ENCODE measurements around the gene TMIE.
"Not testable (repeated sequence)": the region's sequence is repeated elsewhere in the genome, so short reads cannot be mapped to it uniquely, and the experiment has no call there.

TMIE gene

GRCh38 chr3:46742992-46743585 is 41.9 kb downstream of the TMIE start:
- no peak overlapping the region for H3K9ac ChIP-seq (ENCODE audit: low read length)
- H3K27me3 ChIP-seq (ENCODE audit: control insufficient read depth, insufficient read depth, low read length): no peaks in the 10 kb centered on the region
- no peak overlapping the region for H3K27ac ChIP-seq (ENCODE audit: low read length)
- H3K9me3 ChIP-seq (ENCODE audit: control insufficient read depth, low read depth, low read length): no peaks in the 10 kb centered on the region
- no peaks in the 10 kb centered on the region for H3K4me1 ChIP-seq (ENCODE audit: control insufficient read depth, low read depth, low read length)
- no peaks in the 10 kb centered on the region for H3K36me3 ChIP-seq (ENCODE audit: control insufficient read depth, low read depth, low read length)
- H3K4me3 ChIP-seq (ENCODE audit: low read length): no peak overlapping the region

GRCh38 chr3:46746711-46747110 is 45.5 kb downstream of the TMIE start:
- no peak overlapping the region for H3K9ac ChIP-seq (ENCODE audit: low read length)
- H3K4me1 ChIP-seq (ENCODE audit: control insufficient read depth, low read depth, low read length): peaks cover 2% of the 10 kb centered on the region
- no peaks in the 10 kb centered on the region for H3K36me3 ChIP-seq (ENCODE audit: control insufficient read depth, low read depth, low read length)
- no peak overlapping the region for H3K4me3 ChIP-seq (ENCODE audit: low read length)
- no peaks in the 10 kb centered on the region for H3K9me3 ChIP-seq (ENCODE audit: control insufficient read depth, low read depth, low read length)
- no peaks in the 10 kb centered on the region for H3K27me3 ChIP-seq (ENCODE audit: control insufficient read depth, insufficient read depth, low read length)
- H3K27ac ChIP-seq (ENCODE audit: low read length): no peak overlapping the region

GRCh38 chr3:46748170-46748569 is 47.0 kb downstream of the TMIE start:
- no peak overlapping the region for H3K9ac ChIP-seq (ENCODE audit: low read length)
- no peak overlapping the region for H3K27ac ChIP-seq (ENCODE audit: low read length)
- H3K4me1 ChIP-seq (ENCODE audit: control insufficient read depth, low read depth, low read length): peaks cover 2% of the 10 kb centered on the region
- H3K4me3 ChIP-seq (ENCODE audit: low read length): no peak overlapping the region
- H3K36me3 ChIP-seq (ENCODE audit: control insufficient read depth, low read depth, low read length): no peaks in the 10 kb centered on the region
- H3K9me3 ChIP-seq (ENCODE audit: control insufficient read depth, low read depth, low read length): no peaks in the 10 kb centered on the region
- no peaks in the 10 kb centered on the region for H3K27me3 ChIP-seq (ENCODE audit: control insufficient read depth, insufficient read depth, low read length)

GRCh38 chr3:46749129-46749528 is 47.9 kb downstream of the TMIE start:
- H3K4me3 ChIP-seq (ENCODE audit: low read length): no peak overlapping the region
- no peaks in the 10 kb centered on the region for H3K36me3 ChIP-seq (ENCODE audit: control insufficient read depth, low read depth, low read length)
- H3K9me3 ChIP-seq (ENCODE audit: control insufficient read depth, low read depth, low read length): no peaks in the 10 kb centered on the region
- no peak overlapping the region for H3K27ac ChIP-seq (ENCODE audit: low read length)
- H3K4me1 ChIP-seq (ENCODE audit: control insufficient read depth, low read depth, low read length): peaks cover 2% of the 10 kb centered on the region
- no peaks in the 10 kb centered on the region for H3K27me3 ChIP-seq (ENCODE audit: control insufficient read depth, insufficient read depth, low read length)
- H3K9ac ChIP-seq (ENCODE audit: low read length): no peak overlapping the region

- Histone ChIP-seq H3K27me3 (ENCODE audit: control insufficient read depth, insufficient read depth, low read length) (no peaks in the 10 kb centered on the region), H3K27ac (ENCODE audit: low read length) (no peak overlapping the region), H3K9ac (ENCODE audit: low read length) (no peak overlapping the region), H3K4me1 (ENCODE audit: control insufficient read depth, low read depth, low read length) (peaks cover 2% of the 10 kb centered on the region), H3K9me3 (ENCODE audit: control insufficient read depth, low read depth, low read length) (no peaks in the 10 kb centered on the region), H3K4me3 (ENCODE audit: low read length) (no peak overlapping the region), H3K36me3 (ENCODE audit: control insufficient read depth, low read depth, low read length) (no peaks in the 10 kb centered on the region)
Measured at GRCh38 chr3:46750555-46751038, 49.4 kb downstream of the TMIE start.

- not testable (repeated sequence) for H3K4me1 ChIP-seq (ENCODE audit: control insufficient read depth, low read depth, low read length); H3K4me3 ChIP-seq (ENCODE audit: low read length); H3K27me3 ChIP-seq (ENCODE audit: control insufficient read depth, insufficient read depth, low read length); H3K9ac ChIP-seq (ENCODE audit: low read length); H3K27ac ChIP-seq (ENCODE audit: low read length); H3K9me3 ChIP-seq (ENCODE audit: control insufficient read depth, low read depth, low read length); H3K36me3 ChIP-seq (ENCODE audit: control insufficient read depth, low read depth, low read length)
Measured at GRCh38 chr3:46753127-46753526, 51.9 kb downstream of the TMIE start.

- Histone ChIP-seq H3K9me3 (ENCODE audit: control insufficient read depth, low read depth, low read length) (no peaks in the 10 kb centered on the region), H3K9ac (ENCODE audit: low read length) (no peak overlapping the region), H3K4me3 (ENCODE audit: low read length) (no peak overlapping the region), H3K27ac (ENCODE audit: low read length) (no peak overlapping the region), H3K27me3 (ENCODE audit: control insufficient read depth, insufficient read depth, low read length) (no peaks in the 10 kb centered on the region), H3K4me1 (ENCODE audit: control insufficient read depth, low read depth, low read length) (peaks cover 8% of the 10 kb centered on the region), H3K36me3 (ENCODE audit: control insufficient read depth, low read depth, low read length) (no peaks in the 10 kb centered on the region)
Measured at GRCh38 chr3:46755646-46756045, 54.5 kb downstream of the TMIE start.

- peaks cover 8% of the 10 kb centered on the region for H3K4me1 ChIP-seq (ENCODE audit: control insufficient read depth, low read depth, low read length)
- H3K36me3 ChIP-seq (ENCODE audit: control insufficient read depth, low read depth, low read length): no peaks in the 10 kb centered on the region
- H3K9ac ChIP-seq (ENCODE audit: low read length): no peak overlapping the region
- H3K27me3 ChIP-seq (ENCODE audit: control insufficient read depth, insufficient read depth, low read length): no peaks in the 10 kb centered on the region
- H3K4me3 ChIP-seq (ENCODE audit: low read length): no peak overlapping the region
- H3K27ac ChIP-seq (ENCODE audit: low read length): no peak overlapping the region
- H3K9me3 ChIP-seq (ENCODE audit: control insufficient read depth, low read depth, low read length): no peaks in the 10 kb centered on the region
Measured at GRCh38 chr3:46756642-46757041, 55.5 kb downstream of the TMIE start.

GRCh38 chr3:46759239-46760167 is 58.3 kb downstream of the TMIE start:
- no peaks in the 10 kb centered on the region for H3K27me3 ChIP-seq (ENCODE audit: control insufficient read depth, insufficient read depth, low read length)
- no peaks in the 10 kb centered on the region for H3K9me3 ChIP-seq (ENCODE audit: control insufficient read depth, low read depth, low read length)
- H3K4me1 ChIP-seq (ENCODE audit: control insufficient read depth, low read depth, low read length): peaks cover 8% of the 10 kb centered on the region
- no peak overlapping the region for H3K4me3 ChIP-seq (ENCODE audit: low read length)
- no peaks in the 10 kb centered on the region for H3K36me3 ChIP-seq (ENCODE audit: control insufficient read depth, low read depth, low read length)
- H3K27ac ChIP-seq (ENCODE audit: low read length): no peak overlapping the region
- H3K9ac ChIP-seq (ENCODE audit: low read length): no peak overlapping the region
